HG03175 (cell line): ENCODE results near the gene CIB2.
A peak's percentile ranks its signal among the peaks of the same experiment; 100 is the strongest.

Experiments used
- ATAC-seq: cut with Tn5 transposase; IDR thresholded peaks from one replicate; pipeline ENCODE4 v1.9.1; 2021; ENCODE audit warnings: mild to moderate bottlenecking, moderate library complexity; ENCODE audit not compliant: unreplicated experiment

CIB2 gene

GRCh38 chr15:78149805-78150751 is 18.8 kb upstream of the CIB2 start:
- ATAC-seq, result peak; percentile 32

GRCh38 chr15:78149068-78149804 is 18.0 kb upstream of the CIB2 start, which contains the start of gene IDH3A:
Gene IDH3A, plus strand, starts transcription at chr15:78149362. Its CDS starts 42 bp downstream, at chr15:78149404.
- peak; percentile 82 for ATAC-seq

- no peak for ATAC-seq
These were observed 17.3 kb upstream of the CIB2 start for GRCh38 chr15:78148392-78149067.

- no peak for ATAC-seq
These were observed 16.3 kb upstream of the CIB2 start for GRCh38 chr15:78147566-78147965.

GRCh38 chr15:78146425-78147154 is 15.3 kb upstream of the CIB2 start:
- no peak for ATAC-seq

GRCh38 chr15:78142332-78142731 is 11.1 kb upstream of the CIB2 start:
- no peak for ATAC-seq

- ATAC-seq, result no peak
These were observed 9.0 kb upstream of the CIB2 start for GRCh38 chr15:78140292-78140691.

GRCh38 chr15:78139578-78139977 is 8.3 kb upstream of the CIB2 start:
- no peak for ATAC-seq

- no peak for ATAC-seq
These were observed 2.6 kb upstream of the CIB2 start for GRCh38 chr15:78133801-78134200.

- peak; percentile 37 for ATAC-seq
These were observed 565 bp downstream of the CIB2 start for GRCh38 chr15:78130466-78131294.

GRCh38 chr15:78129751-78130287 is 1.4 kb downstream of the CIB2 start:
- no peak for ATAC-seq

GRCh38 chr15:78129077-78129750 is 2.0 kb downstream of the CIB2 start:
- ATAC-seq, result no peak

- no peak for ATAC-seq
These were observed 3.4 kb downstream of the CIB2 start for GRCh38 chr15:78127882-78128281.

GRCh38 chr15:78125267-78125666 is 6.0 kb downstream of the CIB2 start:
- ATAC-seq, result no peak

GRCh38 chr15:78120523-78120922 is 10.7 kb downstream of the CIB2 start:
- no peak for ATAC-seq

- no peak for ATAC-seq
These were observed 18.7 kb downstream of the CIB2 start for GRCh38 chr15:78112551-78112950.

- ATAC-seq, result no peak
These were observed 19.5 kb downstream of the CIB2 start for GRCh38 chr15:78111788-78112187.

GRCh38 chr15:78110916-78111475 is 20.2 kb downstream of the CIB2 start:
- no peak for ATAC-seq

GRCh38 chr15:78110096-78110495 is 21.1 kb downstream of the CIB2 start:
- ATAC-seq, result no peak
